GM23248 (cell line): ENCODE measurements around the gene MAP2.

Source experiments
- EZH2 ChIP-seq: fragments of 200-600 bp; sonication (generic); IDR thresholded peaks from 2 replicates; pipeline ENCODE4 v1.6.1; 2018; ENCODE audit warnings: antibody characterized with exemption, mild to moderate bottlenecking; ENCODE audit not compliant: insufficient read depth, poor library complexity, severe bottlenecking
- EZH2phosphoT487 ChIP-seq: fragments of 200-600 bp; sonication (generic); IDR thresholded peaks from 2 replicates; pipeline ENCODE4 v1.6.1; 2018; ENCODE audit warnings: antibody characterized with exemption, moderate library complexity, mild to moderate bottlenecking, low read depth; ENCODE audit not compliant: insufficient read depth

GRCh38 chr2:209498614-209499013 lies 74.8 kb downstream of the MAP2 start:
- TF ChIP-seq EZH2, result no peak
- TF ChIP-seq EZH2phosphoT487, result no peak
